Measurements from ENCODE around the gene C6orf15. TPM values are rescaled to one million over a fixed set of nuclear protein-coding genes. Genes with fewer than 3 reads are reported as not detected.
A peak's percentile ranks its signal among the peaks of the same experiment; 100 is the strongest.

The C6orf15 gene
- not detected for polyA plus RNA-seq (2012; ENCODE audit: insufficient read depth, insufficient read length, low read depth)

- no peaks in the 10 kb centered on the region for H3K9me3 ChIP-seq
- no peak for DNase-seq
- no peaks in the 10 kb centered on the region for H3K4me1 ChIP-seq
- peaks cover 48% of the 10 kb centered on the region for H3K27me3 ChIP-seq
- no peak within 1 kb of the TSS for H3K4me3 ChIP-seq (ENCODE audit: low read depth, low read length)
- H3K36me3 ChIP-seq = no peaks in the 10 kb centered on the region
- no peak for TF ChIP-seq CTCF (IDR thresholded peaks at IDR 0.05; ENCODE audit: low read depth, low read length)
Observed at GRCh38 chr6:31112478-31112877, at the start of gene C6orf15. TSS of gene C6orf15 (minus strand) at chr6:31112575. CDS start at chr6:31112555, 20 bp downstream.

- Histone ChIP-seq H3K9me3 (no peaks in the 10 kb centered on the region), H3K4me3 (ENCODE audit: low read depth, low read length) (no peak overlapping the region), H3K36me3 (peaks cover 6% of the 10 kb centered on the region), H3K27me3 (no peaks in the 10 kb centered on the region), H3K4me1 (peaks cover 2% of the 10 kb centered on the region; the same call in 1 of the 2 replicates)
- no peak for TF ChIP-seq CTCF (IDR thresholded peaks at IDR 0.05; ENCODE audit: low read depth, low read length)
- no peak for DNase-seq
Observed at GRCh38 chr6:31161216-31162126, 49.1 kb upstream of the C6orf15 start.

DNA sequence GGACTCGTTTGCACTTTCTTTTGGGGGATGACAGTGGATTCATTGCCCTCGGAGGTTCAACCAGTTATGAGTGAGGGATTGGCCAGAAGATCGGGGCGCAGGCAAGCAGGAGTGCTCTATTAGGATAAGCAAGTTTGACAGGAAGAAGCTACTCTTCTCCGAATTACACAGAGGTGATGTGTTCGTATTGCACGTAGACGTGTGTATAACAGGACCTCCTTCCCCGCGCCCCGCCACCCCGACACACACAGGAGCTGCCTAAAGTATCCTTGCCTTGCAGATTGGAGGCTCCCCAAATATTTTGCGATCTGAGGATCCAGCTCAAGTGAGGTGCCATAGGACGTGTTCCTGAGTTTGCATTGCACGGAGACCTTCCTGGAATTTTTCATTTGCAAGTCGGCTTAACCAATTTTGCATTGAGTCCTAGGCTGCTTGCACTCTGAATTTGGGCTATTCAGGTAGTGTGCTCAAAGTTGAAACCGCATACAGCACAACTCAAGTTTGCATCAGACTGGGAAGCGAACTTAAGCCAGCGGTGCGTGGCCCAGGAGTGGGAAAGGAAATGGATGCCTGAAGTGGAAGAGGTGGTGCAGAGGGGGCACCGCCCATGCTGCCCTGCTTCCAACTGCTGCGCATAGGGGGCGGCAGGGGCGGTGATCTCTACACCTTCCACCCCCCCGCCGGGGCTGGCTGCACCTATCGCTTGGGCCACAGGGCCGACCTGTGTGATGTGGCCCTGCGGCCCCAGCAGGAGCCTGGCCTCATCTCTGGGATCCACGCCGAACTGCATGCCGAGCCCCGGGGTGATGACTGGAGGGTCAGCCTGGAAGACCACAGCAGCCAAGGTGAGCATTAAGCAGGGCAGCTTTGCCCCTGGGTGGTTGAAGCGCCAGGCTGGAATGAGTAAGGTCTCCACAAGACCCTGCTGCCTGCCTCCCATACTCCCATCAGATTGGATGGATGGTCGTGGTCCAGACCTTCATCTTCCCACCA is 46.8 kb upstream of the C6orf15 start:
- DNase-seq = peak; percentile 33
- Histone ChIP-seq H3K36me3 (peaks cover 6% of the 10 kb centered on the region), H3K9me3 (no peaks in the 10 kb centered on the region), H3K27me3 (no peaks in the 10 kb centered on the region), H3K4me1 (peaks cover 2% of the 10 kb centered on the region; the same call in 1 of the 2 replicates), H3K4me3 (ENCODE audit: low read depth, low read length) (peak overlapping the region; percentile 86)
- peak; percentile 7; the same call in 1 of the 2 replicates for TF ChIP-seq CTCF (IDR thresholded peaks at IDR 0.05; ENCODE audit: low read depth, low read length)

GRCh38 chr6:31158140-31158862 is 45.9 kb upstream of the C6orf15 start, which contains the start of gene TCF19:
TSS of gene TCF19 (plus strand) at chr6:31158589. CDS start at chr6:31159470, 881 bp downstream.
- Histone ChIP-seq H3K4me3 (ENCODE audit: low read depth, low read length) (peak within 1 kb of the TSS; percentile 86), H3K27me3 (no peaks in the 10 kb centered on the region), H3K4me1 (peaks cover 2% of the 10 kb centered on the region; the same call in 1 of the 2 replicates), H3K9me3 (no peaks in the 10 kb centered on the region), H3K36me3 (peaks cover 6% of the 10 kb centered on the region)
- DNase-seq = peak; percentile 98
- no peak for TF ChIP-seq CTCF (IDR thresholded peaks at IDR 0.05; ENCODE audit: low read depth, low read length)

GRCh38 chr6:31157513-31158139 is 45.3 kb upstream of the C6orf15 start, which contains the start of gene CCHCR1:
TSS of gene CCHCR1 (minus strand) at chr6:31157802. CDS start at chr6:31157600, 202 bp downstream.
- Histone ChIP-seq H3K36me3 (peaks cover 6% of the 10 kb centered on the region), H3K4me1 (peaks cover 2% of the 10 kb centered on the region; the same call in 1 of the 2 replicates), H3K27me3 (no peaks in the 10 kb centered on the region), H3K9me3 (no peaks in the 10 kb centered on the region), H3K4me3 (ENCODE audit: low read depth, low read length) (peak within 1 kb of the TSS; percentile 86)
- TF ChIP-seq CTCF (IDR thresholded peaks at IDR 0.05; ENCODE audit: low read depth, low read length) = no peak
- DNase-seq = no peak
